ENCODE measurements around the gene BUB3.
"Not testable (repeated sequence)": the region's sequence is repeated elsewhere in the genome, so short reads cannot be mapped to it uniquely, and the experiment has no call there.

BUB3 gene

DNA sequence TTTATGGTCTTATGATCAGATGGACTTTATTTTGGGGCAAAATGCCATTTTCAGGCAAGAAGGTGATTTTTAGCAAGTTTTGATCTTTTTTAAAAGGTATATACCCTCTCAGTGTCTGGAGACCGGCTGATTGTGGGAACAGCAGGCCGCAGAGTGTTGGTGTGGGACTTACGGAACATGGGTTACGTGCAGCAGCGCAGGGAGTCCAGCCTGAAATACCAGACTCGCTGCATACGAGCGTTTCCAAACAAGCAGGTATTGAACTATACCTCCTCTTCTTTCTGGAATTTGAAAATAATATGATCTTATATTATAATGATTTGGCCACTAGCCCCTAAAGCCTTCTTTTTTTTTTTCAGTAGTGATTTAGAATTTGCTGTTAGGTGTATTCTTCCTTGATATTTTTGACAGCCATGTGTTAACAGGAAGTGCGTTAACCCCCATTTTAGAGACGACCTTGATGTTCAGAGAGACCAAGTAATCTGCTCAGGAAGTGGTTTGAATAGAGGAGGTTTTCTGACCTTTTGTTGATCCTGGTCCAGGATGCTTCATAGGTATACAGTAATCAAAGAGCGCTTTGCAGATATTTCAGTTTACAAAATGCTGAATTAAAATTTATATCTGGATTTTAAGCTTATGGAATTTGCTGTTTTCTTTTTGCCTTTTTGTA is 6.2 kb downstream of the BUB3 start:
- no peak overlapping the region for H3K9ac ChIP-seq (ENCODE audit: low read depth, low read length)
- H3K27me3 ChIP-seq (ENCODE audit: insufficient read depth, low read length), result no peaks in the 10 kb centered on the region
- peaks cover 100% of the 10 kb centered on the region for H3K36me3 ChIP-seq (ENCODE audit: insufficient read depth, low read depth, low read length)
- no peak overlapping the region for H3K27ac ChIP-seq (ENCODE audit: low read length)
- H3K4me3 ChIP-seq (ENCODE audit: low read length), result no peak overlapping the region
- peaks cover 9% of the 10 kb centered on the region for H3K4me1 ChIP-seq (ENCODE audit: insufficient read depth, low read length)
- H3K9me3 ChIP-seq (ENCODE audit: insufficient read depth, low read depth, low read length), result no peaks in the 10 kb centered on the region

DNA sequence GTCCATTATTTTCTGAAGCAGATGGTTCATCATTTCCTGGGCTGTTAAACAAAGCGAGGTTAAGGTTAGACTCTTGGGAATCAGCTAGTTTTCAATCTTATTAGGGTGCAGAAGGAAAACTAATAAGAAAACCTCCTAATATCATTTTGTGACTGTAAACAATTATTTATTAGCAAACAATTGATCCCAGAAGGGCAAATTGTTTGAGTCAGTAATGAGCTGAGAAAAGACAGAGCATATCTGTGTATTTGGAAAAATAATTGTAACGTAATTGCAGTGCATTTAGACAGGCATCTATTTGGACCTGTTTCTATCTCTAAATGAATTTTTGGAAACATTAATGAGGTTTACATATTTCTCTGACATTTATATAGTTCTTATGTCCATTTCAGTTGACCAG is 10.1 kb downstream of the BUB3 start:
- no peaks in the 10 kb centered on the region for H3K4me1 ChIP-seq (ENCODE audit: insufficient read depth, low read length)
- H3K9ac ChIP-seq (ENCODE audit: low read depth, low read length), result no peak overlapping the region
- H3K27ac ChIP-seq (ENCODE audit: low read length), result no peak overlapping the region
- no peak overlapping the region for H3K4me3 ChIP-seq (ENCODE audit: low read length)
- peaks cover 100% of the 10 kb centered on the region for H3K36me3 ChIP-seq (ENCODE audit: insufficient read depth, low read depth, low read length)
- no peaks in the 10 kb centered on the region for H3K27me3 ChIP-seq (ENCODE audit: insufficient read depth, low read length)
- no peaks in the 10 kb centered on the region for H3K9me3 ChIP-seq (ENCODE audit: insufficient read depth, low read depth, low read length)

- H3K4me1 ChIP-seq (ENCODE audit: insufficient read depth, low read length), result no peaks in the 10 kb centered on the region
- H3K36me3 ChIP-seq (ENCODE audit: insufficient read depth, low read depth, low read length), result peaks cover 95% of the 10 kb centered on the region
- no peak overlapping the region for H3K9ac ChIP-seq (ENCODE audit: low read depth, low read length)
Measured at GRCh38 chr10:123165445-123166072, 11.4 kb downstream of the BUB3 start.

DNA sequence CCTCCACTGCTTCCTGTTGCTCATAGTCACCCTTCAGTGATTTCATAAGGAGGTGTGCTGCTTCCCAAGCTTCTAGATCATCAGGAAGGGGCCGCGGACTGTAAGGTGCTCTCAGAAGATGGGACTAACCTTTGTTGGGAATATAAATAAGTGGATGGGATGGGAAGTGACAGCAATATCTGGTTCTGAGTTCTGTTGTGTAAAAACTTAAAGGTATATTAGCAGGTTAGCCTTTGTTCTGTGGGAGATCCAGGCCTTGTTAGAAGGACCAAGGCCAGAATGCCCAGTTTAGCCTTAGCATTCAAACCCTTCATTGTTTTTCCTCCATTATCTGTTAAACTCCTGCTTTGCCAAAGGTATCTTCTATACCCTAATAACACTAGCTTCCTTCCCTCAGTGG is 12.4 kb downstream of the BUB3 start:
- Histone ChIP-seq H3K36me3 (ENCODE audit: insufficient read depth, low read depth, low read length) (peaks cover 85% of the 10 kb centered on the region), H3K9ac (ENCODE audit: low read depth, low read length) (no peak overlapping the region), H3K27me3 (ENCODE audit: insufficient read depth, low read length) (no peaks in the 10 kb centered on the region), H3K9me3 (ENCODE audit: insufficient read depth, low read depth, low read length) (no peaks in the 10 kb centered on the region), H3K4me1 (ENCODE audit: insufficient read depth, low read length) (no peaks in the 10 kb centered on the region), H3K27ac (ENCODE audit: low read length) (no peak overlapping the region), H3K4me3 (ENCODE audit: low read length) (no peak overlapping the region)

More at GRCh38 chr10:123165445-123166072, 11.4 kb downstream of the BUB3 start:
- no peak overlapping the region for H3K4me3 ChIP-seq (ENCODE audit: low read length)
- H3K27me3 ChIP-seq (ENCODE audit: insufficient read depth, low read length), result no peaks in the 10 kb centered on the region
- H3K27ac ChIP-seq (ENCODE audit: low read length), result no peak overlapping the region
- H3K9me3 ChIP-seq (ENCODE audit: insufficient read depth, low read depth, low read length), result no peaks in the 10 kb centered on the region

GRCh38 chr10:123170961-123171360 is 16.8 kb downstream of the BUB3 start:
- no peaks in the 10 kb centered on the region for H3K9me3 ChIP-seq (ENCODE audit: insufficient read depth, low read depth, low read length)
- H3K9ac ChIP-seq (ENCODE audit: low read depth, low read length), result no peak overlapping the region
- H3K4me1 ChIP-seq (ENCODE audit: insufficient read depth, low read length), result no peaks in the 10 kb centered on the region
- H3K27me3 ChIP-seq (ENCODE audit: insufficient read depth, low read length), result no peaks in the 10 kb centered on the region
- H3K36me3 ChIP-seq (ENCODE audit: insufficient read depth, low read depth, low read length), result peaks cover 55% of the 10 kb centered on the region
- H3K4me3 ChIP-seq (ENCODE audit: low read length), result no peak overlapping the region
- no peak overlapping the region for H3K27ac ChIP-seq (ENCODE audit: low read length)

GRCh38 chr10:123171616-123172015 is 17.4 kb downstream of the BUB3 start:
- H3K4me3 ChIP-seq (ENCODE audit: low read length); H3K27me3 ChIP-seq (ENCODE audit: insufficient read depth, low read length); H3K27ac ChIP-seq (ENCODE audit: low read length); H3K9ac ChIP-seq (ENCODE audit: low read depth, low read length); H3K9me3 ChIP-seq (ENCODE audit: insufficient read depth, low read depth, low read length); H3K4me1 ChIP-seq (ENCODE audit: insufficient read depth, low read length): not testable (repeated sequence)
- H3K36me3 ChIP-seq (ENCODE audit: insufficient read depth, low read depth, low read length), result peaks cover 55% of the 10 kb centered on the region

DNA sequence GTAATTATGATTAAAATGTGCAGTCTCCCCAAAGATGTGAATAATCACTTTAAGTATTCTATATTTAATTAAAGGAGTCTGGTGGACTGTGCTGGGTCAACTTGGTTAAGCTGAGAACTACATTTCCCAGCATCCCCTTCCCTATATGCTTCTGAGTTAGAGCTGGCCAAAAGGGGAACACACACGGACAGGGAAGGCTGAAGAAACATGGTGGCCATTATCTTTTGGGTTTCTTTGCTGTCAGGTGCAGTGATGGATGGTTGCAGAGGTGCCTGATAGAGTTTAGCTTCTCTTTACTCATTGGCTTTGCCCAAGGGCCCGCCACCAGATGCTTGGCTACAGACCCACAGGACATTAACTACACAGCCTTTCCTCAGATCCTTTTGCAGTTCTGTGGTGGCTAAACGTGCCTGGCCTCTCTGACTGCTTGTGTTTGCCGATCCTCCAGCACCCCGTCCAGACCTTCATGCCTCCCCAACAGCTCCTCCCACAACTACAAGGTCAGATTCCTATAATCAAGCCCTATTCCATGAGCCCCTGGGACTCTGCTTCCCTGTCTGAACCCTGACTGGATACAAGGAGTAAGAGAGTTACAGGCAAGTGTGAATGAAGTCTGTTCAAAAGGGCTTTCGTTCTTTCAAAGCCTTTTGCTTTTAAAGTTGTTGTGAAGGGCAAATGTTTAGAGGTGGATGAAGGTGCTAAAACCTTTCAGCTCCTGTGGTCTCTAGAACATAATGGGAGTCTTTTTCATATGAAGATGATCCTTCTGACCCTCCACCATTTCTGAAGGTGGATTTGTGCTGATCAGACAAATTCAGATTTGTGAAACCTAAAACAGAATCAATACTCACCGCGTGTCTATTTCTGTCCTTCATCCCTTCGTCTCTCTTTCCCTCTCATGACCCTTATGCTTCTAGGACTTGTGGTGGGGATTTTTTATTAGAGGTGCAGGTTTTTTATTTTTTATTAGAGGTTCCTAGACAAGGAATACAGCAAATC is 21.5 kb downstream of the BUB3 start:
- H3K9me3 ChIP-seq (ENCODE audit: insufficient read depth, low read depth, low read length), result no peaks in the 10 kb centered on the region
- H3K27ac ChIP-seq (ENCODE audit: low read length), result no peak overlapping the region
- H3K4me3 ChIP-seq (ENCODE audit: low read length), result no peak overlapping the region
- H3K36me3 ChIP-seq (ENCODE audit: insufficient read depth, low read depth, low read length), result peaks cover 22% of the 10 kb centered on the region; the same call in 1 of the 2 replicates
- H3K27me3 ChIP-seq (ENCODE audit: insufficient read depth, low read length), result no peaks in the 10 kb centered on the region
- no peaks in the 10 kb centered on the region for H3K4me1 ChIP-seq (ENCODE audit: insufficient read depth, low read length)
- H3K9ac ChIP-seq (ENCODE audit: low read depth, low read length), result no peak overlapping the region

DNA sequence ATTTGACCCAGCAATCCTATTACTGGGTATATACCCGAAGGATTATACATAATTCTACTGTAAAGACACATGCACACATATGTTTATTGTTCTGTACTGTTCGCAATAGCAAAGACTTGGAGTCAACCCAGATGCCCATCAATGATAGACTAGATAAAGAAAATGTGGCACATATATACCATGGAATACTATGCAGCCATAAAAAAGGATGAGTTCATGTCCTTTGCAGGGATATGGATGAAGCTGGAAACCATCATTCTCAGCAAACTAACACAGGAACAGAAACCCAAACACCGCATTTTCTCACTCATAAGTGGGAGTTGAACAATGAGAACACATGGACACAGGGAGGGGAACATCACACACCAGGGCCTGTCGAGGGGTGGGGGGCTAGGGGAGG is 24.2 kb downstream of the BUB3 start:
- H3K4me1 ChIP-seq (ENCODE audit: insufficient read depth, low read length); H3K27me3 ChIP-seq (ENCODE audit: insufficient read depth, low read length); H3K4me3 ChIP-seq (ENCODE audit: low read length); H3K27ac ChIP-seq (ENCODE audit: low read length); H3K9ac ChIP-seq (ENCODE audit: low read depth, low read length); H3K9me3 ChIP-seq (ENCODE audit: insufficient read depth, low read depth, low read length): not testable (repeated sequence)
- H3K36me3 ChIP-seq (ENCODE audit: insufficient read depth, low read depth, low read length), result peaks cover 15% of the 10 kb centered on the region; the same call in 1 of the 2 replicates

DNA sequence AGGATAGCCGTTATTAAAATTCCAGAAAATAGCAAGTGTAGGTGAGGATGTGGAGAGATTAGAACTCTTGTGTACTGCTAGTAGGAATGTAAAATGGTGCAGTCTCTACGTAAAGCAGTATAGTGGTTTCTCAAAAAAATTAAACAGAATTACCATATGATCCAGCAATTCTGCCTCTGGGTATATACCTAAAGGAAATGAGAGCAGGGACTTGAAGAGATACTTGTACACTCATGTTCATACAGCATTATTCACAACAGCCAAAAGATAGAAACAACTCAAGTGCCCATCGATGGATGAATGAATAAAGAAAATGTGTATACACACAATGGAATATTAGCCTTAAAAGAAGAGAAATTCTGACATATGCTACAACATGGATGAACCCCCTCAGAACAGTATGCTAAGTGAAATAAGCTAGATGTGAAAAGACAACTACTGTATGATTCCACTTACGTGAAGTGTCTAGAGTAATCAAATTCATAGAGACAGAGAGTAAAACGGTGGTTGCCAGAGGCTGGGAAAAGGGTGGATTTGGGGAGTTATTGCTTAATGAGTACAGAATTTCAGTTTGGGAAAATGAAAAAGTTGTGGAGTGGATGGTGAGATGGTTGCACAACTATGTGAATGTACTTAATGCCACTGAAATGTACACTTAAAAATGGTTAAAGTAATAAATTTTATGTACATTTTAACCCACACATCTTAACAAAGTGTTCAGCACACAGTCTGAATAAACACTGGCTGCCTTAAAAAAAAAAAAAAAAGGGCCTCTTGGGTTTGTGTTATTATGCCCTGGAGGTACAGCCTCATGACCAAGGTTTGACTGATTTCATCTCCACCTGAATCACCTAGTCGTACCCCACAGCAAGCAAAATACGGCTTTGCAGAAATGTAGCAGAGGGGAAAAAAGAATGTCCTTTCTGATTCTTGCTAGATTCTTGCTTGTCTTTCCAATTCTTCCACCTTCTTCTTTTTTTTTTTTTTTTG is 26.2 kb downstream of the BUB3 start:
- Histone ChIP-seq H3K4me3 (ENCODE audit: low read length) (no peak overlapping the region), H3K36me3 (ENCODE audit: insufficient read depth, low read depth, low read length) (peaks cover 14% of the 10 kb centered on the region; the same call in 1 of the 2 replicates), H3K27me3 (ENCODE audit: insufficient read depth, low read length) (no peaks in the 10 kb centered on the region), H3K9me3 (ENCODE audit: insufficient read depth, low read depth, low read length) (0 out of 2 replicates have a peak, but pooled peaks cover 4% of the 10 kb centered on the region), H3K4me1 (ENCODE audit: insufficient read depth, low read length) (no peaks in the 10 kb centered on the region), H3K9ac (ENCODE audit: low read depth, low read length) (no peak overlapping the region), H3K27ac (ENCODE audit: low read length) (no peak overlapping the region)

DNA sequence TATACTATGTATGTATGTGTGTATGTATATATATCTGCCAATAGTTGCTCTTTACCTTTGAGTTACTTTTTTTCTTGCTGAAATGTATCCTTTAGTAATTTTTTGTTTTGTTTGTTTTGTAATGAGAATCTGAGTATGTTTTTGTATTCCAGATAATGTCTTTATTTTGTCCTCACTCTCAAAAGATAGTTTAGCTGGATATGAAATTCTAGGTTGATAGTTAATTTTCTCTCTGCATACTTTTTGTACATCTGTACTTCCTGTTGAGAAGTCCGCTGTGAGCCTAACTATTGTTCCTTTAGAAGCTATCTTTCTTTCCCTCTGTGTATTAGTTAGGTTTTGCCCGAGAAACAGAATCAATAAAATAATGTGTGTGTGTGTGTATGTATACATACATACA is 29.5 kb downstream of the BUB3 start:
- Histone ChIP-seq H3K4me1 (ENCODE audit: insufficient read depth, low read length) (no peaks in the 10 kb centered on the region), H3K9me3 (ENCODE audit: insufficient read depth, low read depth, low read length) (0 out of 2 replicates have a peak, but pooled peaks cover 4% of the 10 kb centered on the region), H3K9ac (ENCODE audit: low read depth, low read length) (no peak overlapping the region), H3K36me3 (ENCODE audit: insufficient read depth, low read depth, low read length) (peaks cover 3% of the 10 kb centered on the region; the same call in 1 of the 2 replicates), H3K27ac (ENCODE audit: low read length) (no peak overlapping the region), H3K4me3 (ENCODE audit: low read length) (no peak overlapping the region), H3K27me3 (ENCODE audit: insufficient read depth, low read length) (no peaks in the 10 kb centered on the region)

GRCh38 chr10:123187781-123188180 is 33.6 kb downstream of the BUB3 start:
- H3K36me3 ChIP-seq (ENCODE audit: insufficient read depth, low read depth, low read length), result peaks cover 3% of the 10 kb centered on the region; the same call in 1 of the 2 replicates
- H3K4me1 ChIP-seq (ENCODE audit: insufficient read depth, low read length), result peaks cover 8% of the 10 kb centered on the region
- no peak overlapping the region for H3K4me3 ChIP-seq (ENCODE audit: low read length)
- H3K27me3 ChIP-seq (ENCODE audit: insufficient read depth, low read length), result no peaks in the 10 kb centered on the region
- H3K9ac ChIP-seq (ENCODE audit: low read depth, low read length), result no peak overlapping the region
- 0 out of 2 replicates have a peak, but pooled peaks cover 4% of the 10 kb centered on the region for H3K9me3 ChIP-seq (ENCODE audit: insufficient read depth, low read depth, low read length)
- H3K27ac ChIP-seq (ENCODE audit: low read length), result no peak overlapping the region

Data from iPS-20b (cell line).